Myocyte (in vitro differentiated cells): Measurements from ENCODE around the gene PRKAB2. TPM values are rescaled to one million over a fixed set of nuclear protein-coding genes. Genes with fewer than 3 reads are reported as not detected.
"Not testable (repeated sequence)": the region's sequence is repeated elsewhere in the genome, so short reads cannot be mapped to it uniquely, and the experiment has no call there.

Experiments
- DNase-seq: peaks from one replicate; pipeline ENCODE4 v3.0.0-alpha.2; 2012; ENCODE audit warnings: low read depth
- total RNA-seq: library from RNA; depleted of rRNA; stranded (reverse); fragments of >200 nt; gene quantifications from 2 replicates; pipeline ENCODE4 v1.2.3, GENCODE V29; 2014

The PRKAB2 gene
- total RNA-seq, 1 donor from 2014 or later = 37.9 TPM

DNA sequence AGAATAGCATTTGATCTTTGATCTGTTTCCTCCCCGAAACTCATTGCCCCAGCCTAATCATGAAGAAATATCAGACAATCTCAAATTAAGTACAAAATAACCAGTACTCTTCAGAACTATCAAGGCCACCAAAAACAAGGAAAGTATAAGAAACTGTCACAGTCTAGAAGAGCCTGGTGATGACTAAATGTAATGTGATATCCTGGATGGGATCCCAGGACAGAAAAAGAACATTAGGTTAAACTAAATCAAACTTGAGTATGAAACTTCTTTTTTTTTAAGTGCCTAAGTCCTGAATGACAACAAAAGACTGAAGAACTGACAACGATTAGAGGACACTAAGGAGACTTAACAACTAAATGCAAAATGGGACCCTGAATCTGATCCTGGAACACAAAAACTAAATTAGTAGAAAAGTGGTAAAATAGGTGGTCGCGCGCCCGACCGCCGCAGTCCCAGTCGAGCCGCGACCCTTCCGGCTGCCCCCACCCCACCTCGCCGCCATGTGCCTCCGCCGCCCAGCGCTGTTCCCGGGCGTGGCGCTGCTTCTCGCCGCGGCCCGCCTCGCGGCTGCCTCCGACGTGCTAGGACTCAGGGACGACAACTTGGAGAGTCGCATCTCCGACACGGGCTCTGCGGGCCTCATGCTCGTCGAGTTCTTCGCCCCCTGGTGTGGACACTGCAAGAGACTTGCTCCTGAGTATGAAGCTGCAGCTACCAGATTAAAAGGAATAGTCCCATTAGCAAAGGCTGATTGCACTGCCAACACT is 5.5 kb upstream of the PRKAB2 start:
- DNase-seq = peak; percentile 55

DNA sequence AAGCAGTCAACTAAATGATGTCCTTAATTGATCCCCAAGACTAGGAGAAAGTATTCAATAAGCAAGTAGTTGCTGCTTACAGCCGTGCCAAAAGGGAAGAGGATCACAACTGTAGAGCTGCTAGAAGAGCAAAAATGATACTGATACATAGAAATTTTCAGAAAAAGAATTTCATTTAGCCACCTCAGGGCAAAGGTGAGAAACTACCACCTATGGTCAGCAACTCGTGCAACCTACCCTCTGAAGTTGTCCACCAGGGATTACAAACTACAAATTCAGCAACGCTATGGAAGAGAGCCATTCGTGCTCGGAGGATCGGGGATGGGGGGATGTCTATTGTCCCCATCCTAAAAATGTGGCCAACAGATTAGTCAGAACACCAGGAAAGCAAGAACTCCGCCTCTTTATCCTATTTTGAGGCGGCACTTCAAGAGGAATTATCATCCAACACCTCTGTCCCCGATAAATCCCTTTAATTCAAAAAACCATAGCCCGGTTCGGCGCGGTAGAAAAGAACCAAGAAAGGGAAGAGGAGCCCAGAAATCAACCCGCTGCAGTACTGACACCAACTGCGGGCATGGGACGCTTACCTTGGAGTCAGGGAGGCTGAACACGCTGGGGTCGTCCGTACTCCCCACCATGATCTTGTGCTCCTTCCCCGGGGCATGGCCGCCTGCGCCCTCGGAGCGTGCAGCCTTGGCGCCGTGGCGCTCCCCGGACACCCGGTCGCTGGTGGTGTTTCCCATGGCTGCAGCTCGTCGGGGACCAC is 687 bp downstream of the PRKAB2 start:
- peak; percentile 20 for DNase-seq

DNA sequence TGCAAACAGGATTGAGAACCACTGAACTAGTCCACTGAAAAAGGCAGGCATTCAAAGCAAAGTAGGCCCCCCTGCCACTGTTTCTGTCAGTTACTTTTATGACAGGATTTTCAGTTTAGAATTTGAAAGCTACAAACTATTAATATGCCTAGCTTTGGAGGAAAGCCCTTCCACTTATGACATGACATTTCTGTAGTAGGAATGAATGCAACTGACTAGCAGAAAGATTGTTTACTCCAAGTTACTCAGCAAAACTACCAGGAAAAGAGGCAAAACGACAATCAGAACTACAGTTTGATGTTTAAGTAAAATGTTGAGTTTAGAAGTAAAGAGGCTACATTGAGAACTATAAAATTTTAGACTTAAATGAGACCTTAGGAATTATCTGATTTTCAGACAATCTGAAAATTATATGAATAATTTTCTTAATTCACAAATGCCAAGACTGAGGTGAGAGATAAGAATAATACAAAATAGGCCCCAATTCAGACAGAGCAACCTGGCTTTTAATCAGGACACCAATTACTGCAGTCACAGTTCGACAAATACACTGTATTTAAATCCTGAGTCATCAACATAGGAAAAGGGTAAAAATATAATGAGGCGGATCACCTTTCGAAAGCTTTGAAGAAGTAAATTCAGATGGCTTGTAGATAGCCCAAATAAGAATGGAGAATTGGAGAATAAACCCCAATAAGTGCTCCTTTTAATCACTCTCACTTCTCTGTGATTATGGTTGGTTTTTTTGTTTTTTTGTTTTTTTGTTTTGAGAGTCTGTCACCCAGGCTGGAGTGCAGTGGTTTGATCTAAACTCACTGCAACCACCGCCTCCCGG is 2.2 kb downstream of the PRKAB2 start:
- DNase-seq = no peak

DNA sequence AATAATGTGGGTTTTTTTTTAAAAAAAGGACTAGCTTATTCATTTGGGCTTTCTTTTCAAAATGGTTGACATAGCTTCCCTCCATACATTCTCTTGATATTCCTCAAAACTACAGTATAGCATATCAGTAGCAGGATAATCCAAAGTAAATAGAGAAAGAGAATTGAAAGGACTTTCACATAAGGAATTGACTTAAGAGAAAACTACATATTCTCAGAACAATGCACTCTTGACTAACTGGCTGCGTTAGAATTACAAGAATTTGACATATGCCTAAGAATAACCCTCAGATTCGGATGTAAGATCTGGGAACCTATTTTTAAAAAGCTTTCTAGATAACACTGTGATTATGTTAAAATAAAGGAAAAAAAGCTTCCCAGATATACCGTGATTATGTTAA is 3.1 kb downstream of the PRKAB2 start:
- DNase-seq = no peak

DNA sequence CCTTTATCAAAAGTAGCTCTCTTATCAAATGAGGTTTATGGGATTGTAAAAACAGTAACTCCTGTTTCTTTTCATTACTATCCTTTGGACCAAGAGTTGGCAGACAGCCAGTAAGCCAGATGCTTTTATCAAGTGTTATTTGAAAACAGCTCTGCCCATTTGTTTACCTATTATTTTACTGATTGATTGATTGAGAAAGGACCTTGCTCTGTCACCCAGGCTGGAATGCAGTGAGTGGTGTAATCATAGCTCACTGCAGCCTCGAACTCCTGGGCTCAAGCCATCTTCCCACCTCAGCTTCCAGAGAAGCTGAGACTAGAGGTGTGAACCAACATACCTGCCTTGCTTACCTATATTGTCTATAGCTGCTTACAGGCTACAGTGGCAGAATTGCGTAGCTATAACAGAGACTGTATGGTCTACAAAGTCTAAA is 3.6 kb downstream of the PRKAB2 start:
- peak; percentile 53 for DNase-seq

DNA sequence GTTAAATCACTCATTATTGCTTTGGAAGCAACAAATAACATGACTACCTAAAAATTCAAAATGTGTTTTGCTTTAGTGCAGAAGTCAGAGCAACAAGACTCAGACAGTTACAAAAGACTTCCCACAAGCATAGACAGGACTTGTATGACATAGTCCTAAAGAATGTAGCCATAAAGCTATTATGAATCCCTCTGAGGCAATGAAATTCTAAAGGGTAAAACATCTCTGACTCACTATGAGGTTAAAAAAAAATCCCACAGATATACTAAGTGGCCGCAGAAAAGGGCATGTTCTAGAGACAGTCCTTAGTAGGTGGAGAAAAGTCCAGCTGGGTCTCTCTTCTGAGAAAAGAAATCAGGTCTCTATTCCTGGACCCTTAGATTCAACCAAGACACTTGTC is 4.9 kb downstream of the PRKAB2 start:
- DNase-seq = peak; percentile 74

DNA sequence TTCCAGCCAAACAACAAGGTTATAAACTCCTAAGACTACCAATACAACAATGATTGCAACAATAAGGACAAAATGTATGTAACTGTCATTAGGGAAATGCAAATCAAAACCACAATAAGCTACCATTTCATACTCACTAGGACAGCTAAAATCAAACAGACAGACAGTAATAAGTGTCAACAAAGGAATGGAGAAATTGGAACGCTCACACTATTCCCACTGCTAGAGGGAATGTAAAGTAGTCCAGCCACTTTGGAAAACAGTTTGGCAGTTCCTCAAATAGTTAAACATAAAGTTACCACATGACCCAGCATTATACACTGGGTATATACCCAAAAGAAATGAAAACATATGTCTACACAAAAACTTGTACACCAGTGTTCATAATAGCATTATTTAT is 9.3 kb downstream of the PRKAB2 start:
- DNase-seq = no peak

DNA sequence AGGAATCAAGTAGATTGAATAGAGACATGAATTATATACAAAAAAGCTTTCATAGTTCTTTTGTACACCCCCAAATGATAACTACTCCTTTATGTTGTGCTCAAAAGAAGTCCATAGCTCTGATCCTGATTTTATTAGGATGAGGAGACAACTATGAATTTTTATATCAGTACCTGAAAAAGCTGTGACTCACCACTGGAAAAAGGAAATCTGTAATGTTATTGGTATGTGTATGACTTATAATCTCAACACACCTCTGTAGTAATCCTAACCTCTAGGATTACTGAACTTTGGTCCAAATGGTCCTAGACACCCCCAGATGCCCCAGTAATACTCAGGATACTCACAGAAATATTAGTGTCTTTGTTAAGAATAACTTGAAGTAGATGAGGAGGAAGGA is 10.2 kb downstream of the PRKAB2 start:
- no peak for DNase-seq

DNA sequence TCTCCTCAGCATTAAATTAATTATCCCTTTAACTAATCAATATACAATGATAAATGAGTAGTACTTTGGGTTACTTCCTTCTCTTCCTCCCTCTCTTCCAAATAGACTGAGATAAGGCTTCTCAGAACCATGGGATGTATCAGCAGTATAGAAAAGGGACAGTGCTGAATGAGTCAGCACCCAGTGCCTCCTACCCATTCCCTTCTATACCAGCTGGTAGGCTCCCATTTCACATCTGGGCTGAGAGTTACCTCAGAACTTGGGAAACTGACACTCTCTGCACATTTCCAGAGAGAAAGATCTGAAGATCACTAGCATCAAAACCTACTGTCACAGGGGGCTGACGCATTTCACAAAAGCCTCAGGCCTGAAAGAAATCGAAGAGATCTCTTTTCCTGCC is 15.2 kb downstream of the PRKAB2 start:
- DNase-seq = not testable (repeated sequence)

DNA sequence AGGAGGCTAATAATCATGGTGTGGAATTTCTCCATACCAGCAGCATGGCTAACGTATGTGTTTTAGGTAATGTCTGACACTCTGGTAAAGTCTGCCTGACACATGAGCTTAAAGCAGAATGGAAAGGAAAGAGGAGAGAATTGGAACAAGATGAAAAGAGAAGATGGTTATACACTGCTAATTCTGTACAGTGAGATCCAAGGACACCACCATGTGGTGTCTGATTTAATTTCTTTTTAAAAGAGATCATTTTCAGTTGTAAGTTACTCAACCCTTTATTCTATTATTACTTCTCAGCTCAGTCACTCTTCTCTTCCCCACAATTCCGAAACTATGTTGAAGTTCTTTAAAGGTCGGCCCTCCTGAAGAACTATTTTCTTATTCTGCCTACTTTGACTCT is 15.6 kb downstream of the PRKAB2 start:
- DNase-seq = no peak

DNA sequence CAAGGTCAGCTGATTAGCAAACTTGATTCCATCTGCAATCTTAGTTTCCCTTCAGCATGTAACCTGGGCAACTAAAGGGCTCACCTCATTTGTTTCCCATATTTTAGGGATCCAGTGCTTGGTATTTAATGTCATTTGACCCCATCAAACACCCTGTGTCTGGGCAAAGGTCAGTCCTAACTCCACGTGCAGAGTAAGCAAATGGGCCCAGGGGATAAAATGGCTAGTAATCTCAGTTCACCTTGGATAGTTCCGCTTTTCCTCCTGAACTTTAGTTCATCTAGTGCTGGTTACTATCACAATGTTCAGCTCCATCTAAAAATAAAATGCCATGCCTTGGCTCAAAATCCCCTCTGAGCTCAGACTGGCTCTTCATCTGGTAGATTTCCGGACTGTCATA is 19.5 kb downstream of the PRKAB2 start:
- no peak for DNase-seq

DNA sequence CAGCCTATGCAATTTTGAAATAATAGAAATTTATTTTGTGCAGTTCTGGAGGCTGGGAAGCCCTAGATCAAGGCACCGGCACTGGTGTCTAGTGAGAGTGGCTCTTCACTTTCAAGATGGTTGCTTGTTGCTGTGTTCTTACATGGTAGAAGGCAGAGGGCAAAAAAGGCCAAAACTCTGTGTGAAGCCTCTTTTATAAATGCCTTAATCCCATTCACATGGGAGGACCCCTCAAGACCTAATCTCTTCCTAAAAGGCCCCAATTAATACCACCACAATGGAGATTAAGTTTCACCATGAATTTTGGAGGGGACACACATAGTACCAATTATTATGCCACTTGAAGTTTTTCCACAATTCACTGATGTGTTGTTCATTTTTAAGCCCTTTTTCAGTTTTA is 21.0 kb downstream of the PRKAB2 start:
- DNase-seq = no peak

DNA sequence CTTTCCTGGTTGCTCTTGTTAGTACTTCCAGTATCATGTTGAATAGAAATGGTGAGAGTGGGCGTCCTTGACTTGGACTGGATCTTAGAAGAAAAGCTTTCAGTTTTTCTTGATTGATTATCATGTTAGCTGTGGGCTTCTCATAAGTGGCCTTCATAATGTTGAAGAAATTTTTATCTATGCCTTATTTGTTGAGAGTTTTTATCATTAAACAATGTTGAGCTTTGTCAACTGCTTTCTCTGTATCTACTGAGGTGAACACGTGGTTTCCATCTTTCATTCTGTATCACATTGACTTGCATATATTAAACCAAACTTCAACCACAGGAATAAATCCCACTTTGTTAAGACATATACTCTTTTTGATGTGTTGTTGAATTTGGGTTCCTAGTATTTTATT is 29.4 kb downstream of the PRKAB2 start:
- DNase-seq = no peak

DNA sequence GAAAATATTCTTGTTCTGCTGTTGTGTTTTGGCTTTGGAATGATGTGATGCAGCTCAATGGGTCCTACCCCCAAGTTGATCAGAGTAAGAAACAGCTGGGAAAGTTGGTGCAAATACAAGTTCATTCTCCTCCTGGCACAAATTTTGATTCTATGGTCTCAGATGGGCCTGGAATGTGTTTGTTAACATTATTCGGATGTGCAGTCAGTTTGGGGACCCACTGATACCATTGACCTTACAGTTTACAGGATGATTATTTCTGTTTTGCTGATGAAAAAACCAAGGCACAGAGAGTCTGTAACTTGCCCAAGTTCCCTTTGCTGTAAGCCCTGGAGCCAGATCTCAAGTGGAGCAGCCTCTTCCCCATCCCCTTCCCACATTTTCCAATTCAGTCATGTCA is 41.5 kb downstream of the PRKAB2 start:
- DNase-seq = not testable (repeated sequence)

DNA sequence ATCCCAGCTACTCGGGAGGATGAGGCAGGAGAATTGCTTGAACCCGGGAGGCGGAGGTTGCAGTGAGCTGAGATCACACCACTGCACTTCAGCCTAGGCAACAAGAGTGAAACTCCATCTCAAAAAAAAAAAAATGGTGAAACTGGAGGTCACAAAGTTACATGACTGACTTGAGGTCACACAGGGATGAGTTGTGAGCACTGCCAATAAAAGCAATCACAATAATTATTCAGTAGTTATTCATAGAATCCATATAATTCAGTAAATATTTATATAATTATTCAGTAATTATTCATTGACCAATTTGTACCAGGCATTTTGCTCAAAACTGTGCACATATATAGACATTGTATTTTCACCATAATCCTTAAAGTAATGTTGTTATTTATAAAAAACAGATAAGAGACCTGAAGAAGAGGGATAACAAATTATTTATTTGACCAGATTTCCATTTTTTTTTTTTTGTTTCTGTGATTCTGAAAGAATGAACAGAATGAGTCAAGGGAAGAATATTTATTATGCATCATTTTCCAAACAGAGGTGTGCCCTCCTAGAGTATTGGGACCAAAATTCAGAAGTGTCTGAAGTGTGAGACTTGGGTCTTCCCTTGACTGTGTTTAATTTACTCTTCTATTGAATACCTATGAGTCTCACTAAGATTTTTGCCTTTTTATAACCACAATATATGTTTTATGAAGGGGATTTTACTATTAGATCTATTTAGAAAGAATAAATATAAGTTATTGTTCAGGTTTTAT is 43.0 kb downstream of the PRKAB2 start:
- no peak for DNase-seq

DNA sequence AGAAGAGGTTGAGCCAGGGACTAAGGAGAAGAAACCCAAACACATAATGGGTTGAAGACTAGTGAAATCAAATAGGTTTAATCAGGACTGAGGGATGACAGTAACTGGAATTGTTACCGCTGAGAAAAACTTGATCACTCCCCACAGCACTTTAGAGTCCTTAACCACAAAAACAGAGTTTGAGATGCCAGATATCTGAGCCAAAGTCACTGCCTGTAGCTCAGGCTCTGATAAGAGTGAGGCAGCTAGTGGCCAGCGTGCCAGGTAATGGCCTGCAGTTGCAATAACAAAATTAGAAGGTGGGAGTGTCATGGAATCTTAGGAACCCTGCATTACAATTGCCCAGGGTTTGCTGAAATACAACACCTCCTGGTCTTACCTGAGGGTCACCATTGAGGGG is 48.0 kb downstream of the PRKAB2 start:
- no peak for DNase-seq

DNA sequence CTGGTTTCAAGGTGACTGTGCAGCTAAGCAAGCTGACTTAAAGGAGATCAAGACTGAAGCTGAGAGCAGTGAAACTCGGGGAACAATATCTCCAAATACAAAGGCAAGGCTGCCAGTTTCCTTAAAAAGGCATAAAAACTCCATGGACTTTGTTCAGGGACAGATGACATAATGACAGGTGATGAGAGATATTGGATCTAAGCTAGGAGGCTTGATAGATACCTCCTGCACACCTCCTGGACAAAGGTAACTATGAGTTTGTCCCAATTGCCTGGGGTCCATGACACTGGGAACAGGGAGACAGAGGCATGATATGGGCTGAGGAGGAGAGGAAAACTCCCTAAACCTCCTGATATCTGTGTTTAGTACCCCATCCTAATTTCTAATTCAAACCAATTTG is 55.2 kb downstream of the PRKAB2 start:
- no peak for DNase-seq

DNA sequence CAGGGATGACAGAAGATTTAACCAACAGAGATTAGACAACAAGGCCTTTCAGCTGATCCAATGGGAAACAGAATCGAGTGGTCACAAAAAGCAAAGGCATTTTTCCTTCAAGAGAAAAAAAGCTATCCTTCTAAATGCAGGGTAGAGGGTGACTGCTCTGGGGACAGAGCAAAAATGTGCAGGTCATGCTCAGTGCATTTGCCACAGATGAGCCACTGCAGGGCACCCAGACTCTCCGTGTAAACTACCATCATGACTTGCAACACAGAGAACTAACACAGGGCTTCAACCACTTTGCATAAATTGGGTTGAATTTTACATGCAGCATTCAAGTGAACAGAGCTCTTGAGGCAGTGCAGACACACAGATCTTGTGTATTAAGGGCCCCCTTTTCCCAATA is 56.8 kb downstream of the PRKAB2 start:
- DNase-seq = no peak

DNA sequence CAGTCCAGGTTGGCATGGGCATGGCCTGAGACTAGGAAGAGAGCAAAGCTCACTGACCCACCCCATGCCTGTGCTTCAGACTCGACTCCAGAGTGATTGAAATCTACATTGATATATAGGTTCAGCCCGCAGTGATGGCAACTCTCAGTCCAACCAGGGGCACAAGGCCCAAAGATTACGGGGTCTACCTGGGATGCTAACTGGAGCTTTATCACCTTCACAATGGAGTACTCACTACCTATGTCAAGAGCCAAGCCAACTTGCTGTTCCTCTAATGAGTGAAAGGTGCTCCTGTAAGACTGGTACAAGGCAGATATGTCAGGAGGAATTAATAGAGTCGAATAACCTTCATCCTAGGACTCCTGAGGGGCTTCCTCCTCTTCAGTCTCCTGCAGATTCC is 57.2 kb downstream of the PRKAB2 start:
- DNase-seq = not testable (repeated sequence)

DNA sequence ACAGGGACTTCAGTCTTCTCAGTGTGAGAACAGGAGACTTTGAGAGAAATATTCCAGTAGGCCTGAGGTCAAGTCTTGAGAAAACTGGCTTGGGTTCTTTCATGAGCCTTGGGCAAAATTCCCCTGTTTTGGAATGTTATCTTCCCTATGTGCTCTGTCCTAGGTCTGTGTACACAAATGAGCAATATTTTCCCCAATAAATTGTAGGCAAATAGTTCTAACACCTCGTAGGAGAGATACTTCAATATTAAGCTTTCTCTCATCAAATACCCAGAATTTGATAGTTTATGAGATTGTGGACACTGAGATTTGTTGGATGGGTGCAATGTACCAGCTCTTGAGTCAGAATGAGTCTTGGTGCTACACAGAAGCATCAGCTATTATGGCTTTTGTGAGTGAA is 57.9 kb downstream of the PRKAB2 start:
- DNase-seq = not testable (repeated sequence)
